Hematopoietic multipotent progenitor cell treated with erythropoietin and hydrocortisone succinate and interleukin-3 and kit ligand, for 17 days (in vitro differentiated cells): ENCODE measurements around the gene PVALEF.
"Not testable (repeated sequence)": the region's sequence is repeated elsewhere in the genome, so short reads cannot be mapped to it uniquely, and the experiment has no call there.

Source experiments
- DNase-seq: peaks from one replicate; pipeline ENCODE4 v3.0.0-alpha.2; 2015; ENCODE audit warnings: low spot score

Gene PVALEF

DNA sequence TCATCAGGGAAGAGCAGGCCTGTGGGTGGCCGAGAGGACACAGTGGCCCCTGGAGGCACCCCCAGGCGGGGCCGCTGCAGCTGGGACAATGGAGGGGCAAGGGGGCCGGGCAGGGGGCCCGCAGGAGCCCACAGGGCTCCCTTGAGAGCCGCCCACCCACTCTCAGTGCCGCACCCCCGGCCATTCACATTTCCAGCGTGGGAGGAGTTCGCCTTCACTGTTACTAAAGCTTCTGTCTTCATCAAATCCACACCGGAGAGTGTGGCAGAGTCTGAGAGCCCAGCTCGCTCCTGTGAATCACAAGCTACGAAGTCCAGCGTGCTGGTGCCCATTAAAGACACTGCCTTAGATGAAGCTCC is 20.9 kb upstream of the PVALEF start:
- DNase-seq: no peak

DNA sequence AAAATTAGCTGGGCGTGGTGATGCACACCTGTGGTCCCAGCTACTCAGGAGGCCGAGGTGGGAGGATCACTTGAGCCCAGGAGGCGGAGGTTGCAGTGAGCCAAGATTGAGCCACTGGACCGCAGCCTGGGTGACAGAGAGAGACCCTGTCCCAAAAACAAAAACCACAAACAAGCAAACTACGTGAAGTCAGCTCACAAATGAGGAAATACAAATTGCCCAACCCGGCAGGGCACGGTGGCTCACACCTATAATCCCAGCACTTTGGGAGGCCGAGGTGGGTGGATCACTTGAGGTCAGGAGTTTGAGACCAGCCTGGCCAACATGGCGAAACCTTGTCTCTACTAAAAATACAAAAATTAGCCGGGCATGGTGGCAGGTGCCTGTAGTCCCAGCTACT is 19.1 kb upstream of the PVALEF start:
- DNase-seq: not testable (repeated sequence)

DNA sequence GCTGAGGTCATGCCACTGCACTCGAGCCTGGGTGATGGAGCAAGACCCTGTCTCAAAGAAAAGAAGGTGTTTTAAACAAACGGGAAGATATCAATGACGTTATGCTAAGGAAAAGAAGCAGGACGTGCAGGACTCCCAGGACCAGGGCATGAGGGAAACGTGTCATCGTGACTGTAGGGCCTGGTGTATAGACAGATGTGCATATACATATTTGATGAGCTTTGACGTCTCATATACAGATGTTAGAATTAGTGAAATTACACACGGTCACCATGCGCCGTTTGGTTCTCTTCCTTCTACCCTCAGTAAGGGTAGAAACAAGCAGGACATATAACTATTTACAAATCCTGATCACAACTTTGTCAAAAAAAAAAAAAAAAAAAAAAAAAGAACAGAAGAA is 17.6 kb upstream of the PVALEF start:
- no peak for DNase-seq

DNA sequence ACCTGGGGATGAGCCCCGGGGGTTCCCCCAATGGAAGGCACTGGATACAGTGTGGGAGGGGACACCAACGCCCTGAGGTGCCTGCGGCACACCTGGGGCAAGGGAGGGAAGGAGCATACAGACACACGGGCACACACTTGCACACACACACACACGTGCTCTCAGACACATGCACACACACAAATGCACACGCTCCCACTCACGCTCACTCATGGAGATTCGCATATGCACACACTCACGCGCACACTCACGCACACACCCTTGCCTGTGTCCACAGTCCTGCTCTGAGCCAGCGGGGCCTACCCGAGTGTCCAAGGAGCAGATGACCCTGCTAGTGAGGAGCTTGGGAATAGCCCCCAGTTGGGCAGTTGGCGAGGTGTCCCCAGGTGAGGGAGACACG is 16.7 kb upstream of the PVALEF start:
- DNase-seq: no peak

DNA sequence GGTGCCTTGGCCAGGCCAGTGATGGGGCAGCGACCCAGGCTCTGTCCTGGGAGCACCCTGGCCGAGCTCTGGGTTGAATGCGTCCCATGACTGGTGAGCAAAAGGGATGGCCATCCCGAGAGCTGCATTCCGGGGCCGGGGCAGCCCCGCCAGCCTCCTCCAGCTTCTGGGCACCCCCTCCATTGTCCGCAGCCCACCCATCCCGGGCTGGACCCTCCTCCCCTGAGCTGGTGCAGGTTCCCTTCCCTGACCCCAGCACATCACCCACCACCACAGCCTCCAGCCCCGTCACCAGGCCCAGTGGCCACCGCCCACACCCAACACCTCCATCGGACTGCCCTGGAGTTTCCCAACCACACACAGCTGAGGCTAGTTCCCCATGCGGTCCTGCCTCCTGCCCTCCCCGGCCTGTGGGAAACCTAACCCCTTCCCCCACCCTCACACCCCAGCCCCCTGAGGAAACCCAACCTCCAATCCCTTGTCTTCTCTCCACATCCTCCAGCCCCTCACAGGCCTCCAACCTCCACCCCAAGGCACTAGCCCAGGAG is 16.2 kb upstream of the PVALEF start:
- DNase-seq: no peak

DNA sequence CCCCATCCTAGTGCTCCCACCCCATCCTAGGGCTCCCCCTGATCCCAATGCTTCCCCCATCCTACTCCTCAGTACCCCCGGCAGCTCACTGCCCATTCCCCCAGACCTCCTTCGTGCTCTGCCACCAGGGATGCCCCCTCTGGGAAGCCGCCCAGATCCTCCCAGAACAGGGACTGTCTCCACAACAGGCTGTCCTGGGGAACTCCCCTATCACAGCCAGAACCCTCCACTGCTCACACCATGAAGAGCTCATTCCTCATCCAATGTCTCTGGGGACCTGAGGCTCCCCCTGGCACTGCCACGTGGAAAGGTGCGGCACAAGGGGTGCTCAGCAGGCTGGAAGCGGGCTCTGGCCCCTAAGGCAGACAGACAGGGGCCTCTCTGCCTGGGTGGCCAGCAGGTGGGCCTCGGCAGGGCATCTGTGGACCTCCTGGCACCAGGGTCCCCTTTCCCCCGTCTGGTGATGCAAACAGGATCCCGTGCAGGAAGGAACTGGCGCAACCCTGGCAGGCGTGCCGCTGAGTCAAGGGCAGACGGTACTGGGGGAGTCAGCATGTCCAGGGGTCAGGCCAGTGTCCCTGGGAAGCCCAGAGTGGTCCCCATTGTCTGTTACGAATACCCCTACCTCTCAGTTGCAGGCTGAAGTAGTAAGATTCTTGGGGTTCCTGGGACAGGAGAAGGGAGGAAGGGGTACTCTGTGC is 14.8 kb upstream of the PVALEF start:
- DNase-seq: no peak

DNA sequence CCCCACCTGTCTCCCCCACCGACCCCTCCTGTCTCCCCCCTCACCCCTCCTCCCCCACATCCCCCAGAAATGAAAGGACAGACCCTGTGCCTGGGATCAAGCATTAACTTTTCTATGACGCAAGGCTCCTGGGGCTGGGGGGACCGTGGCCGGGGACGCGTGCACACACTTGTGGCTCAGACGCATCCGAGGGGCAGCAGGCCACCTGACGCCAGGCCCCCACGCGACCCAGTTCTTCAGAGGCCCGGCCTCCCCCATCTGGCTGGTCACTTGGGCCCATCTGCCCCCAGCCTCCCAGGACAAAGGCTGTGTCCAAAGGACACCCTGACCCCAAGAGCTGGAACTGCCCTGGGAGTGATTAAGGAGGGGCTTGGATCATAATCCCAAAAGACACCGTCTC is 14.0 kb upstream of the PVALEF start:
- no peak for DNase-seq

DNA sequence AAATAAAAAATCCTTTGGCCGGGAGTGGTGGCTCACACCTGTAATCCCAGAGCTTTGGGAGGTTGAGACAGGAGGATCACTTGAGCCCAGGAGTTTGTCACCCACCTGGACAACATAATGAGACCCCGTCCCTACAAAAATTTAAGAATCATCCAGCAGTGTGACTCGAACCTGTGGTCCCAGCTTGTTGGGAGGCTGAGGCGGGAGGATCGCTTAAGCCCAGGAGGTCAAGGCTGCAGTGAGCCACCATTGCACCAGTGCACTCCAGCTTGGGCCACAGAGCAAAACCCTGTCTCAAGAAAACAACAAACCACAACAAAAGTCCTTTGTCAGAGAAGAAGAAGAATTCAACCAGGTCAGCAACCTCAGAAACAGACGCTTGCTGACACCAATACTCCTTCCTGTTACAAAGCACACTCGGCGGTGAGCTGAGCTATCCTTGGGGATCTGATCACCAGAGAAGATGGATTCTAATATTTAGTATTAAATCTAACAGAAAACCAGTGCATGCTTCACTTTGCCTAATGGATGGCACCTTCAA is 12.9 kb upstream of the PVALEF start:
- no peak for DNase-seq

DNA sequence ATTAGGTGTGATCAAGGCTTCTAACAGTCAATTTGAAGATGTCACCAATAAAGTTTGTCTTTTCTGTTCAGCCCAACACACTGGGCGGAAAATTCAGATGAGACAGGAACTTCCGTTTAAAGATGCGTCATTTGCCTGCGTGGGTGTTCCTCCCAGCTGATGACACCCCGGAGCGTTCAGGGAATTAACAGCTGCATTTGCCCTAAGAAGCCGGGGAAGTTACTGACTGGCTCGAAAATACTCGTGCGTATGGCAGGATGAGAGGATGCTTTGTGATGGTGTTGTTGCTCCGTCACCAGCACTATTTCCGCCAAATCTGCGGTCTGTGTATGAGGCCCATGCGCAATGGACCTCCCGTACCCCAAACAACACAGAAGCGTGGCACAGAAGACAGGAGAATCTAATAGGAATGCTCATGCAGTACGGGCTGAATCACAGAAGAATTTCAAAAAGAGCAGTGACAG is 11.9 kb upstream of the PVALEF start:
- no peak for DNase-seq

DNA sequence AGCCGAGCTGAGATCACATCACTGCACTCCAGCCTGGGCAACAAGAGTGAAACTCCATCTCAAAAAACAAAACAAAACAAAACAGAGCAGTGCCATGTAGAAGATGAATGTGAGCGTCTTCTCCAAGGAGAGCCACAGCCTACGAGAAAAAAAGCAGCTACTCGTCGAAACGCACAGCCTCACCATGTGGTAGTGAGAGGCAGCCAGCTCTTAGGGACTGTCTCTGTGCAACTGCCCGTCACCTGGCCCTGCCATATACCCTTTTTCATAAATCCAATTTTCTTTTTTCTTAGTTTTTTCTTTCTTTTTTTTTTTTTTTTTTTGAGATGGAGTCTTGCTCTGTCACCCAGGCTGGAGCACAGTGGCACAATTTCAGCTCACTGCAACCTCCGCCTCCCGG is 11.3 kb upstream of the PVALEF start:
- not testable (repeated sequence) for DNase-seq

DNA sequence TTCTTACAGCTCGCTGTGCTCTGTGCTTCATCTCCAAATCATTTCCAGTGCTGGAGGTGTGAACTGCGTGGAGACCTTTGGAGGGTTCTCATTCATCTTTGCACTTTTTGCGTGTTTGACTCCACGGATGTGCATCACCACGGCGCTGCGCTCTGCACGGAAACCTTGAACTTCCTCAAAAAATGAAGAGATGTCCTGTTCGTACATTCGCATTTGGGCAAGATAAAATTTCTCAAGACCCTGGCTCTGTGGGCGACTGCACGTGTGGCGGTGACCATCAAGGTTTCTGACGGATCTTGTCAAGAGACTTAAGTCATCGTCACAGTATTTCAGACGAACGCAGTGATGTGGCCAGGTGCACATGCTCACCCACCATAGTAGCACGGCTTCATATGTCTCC is 10.3 kb upstream of the PVALEF start:
- DNase-seq: no peak

DNA sequence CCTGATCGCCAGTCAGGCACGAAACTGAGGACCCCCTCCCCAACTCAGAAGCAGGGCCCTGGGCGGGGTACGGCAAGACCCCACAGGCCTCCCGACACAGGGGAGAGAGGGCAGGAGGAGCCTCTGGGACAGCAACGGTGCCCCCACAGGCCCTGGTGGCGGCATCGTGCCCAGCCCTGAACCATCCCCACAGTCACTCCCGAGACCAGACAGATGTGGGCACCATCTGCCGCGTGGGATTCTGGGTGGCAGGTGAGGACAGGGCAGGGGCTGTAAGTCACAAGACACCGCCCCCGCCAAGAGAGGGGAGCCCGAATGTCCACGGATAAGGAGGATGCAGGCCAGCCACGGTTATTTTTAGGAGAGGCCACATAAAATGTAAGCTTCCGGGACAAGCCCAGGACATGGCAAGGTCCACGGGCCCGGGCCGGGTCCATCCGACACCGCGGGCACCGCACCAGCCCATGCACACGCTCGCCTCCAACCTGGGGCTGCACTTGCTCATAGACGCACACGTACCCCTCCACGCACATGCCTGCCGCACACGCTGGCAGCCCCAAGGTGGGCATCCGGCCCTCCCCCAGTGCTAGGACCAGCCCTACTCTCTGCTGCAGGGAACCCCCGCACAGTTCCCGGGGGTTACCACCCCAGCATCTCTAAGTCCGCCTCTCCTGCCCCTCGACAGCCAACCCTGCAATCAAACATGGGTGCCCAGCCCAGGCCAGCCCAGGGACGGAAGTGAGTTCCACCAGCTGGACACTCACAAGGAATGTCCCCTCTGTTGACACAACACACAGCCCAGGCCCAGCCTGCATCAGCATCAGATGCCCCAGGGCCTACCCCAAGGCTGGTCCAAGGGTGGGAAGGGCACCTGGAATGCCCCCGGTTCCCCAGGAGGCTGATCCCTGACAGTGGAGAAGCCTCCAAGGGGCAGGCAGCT is 8.2 kb upstream of the PVALEF start:
- DNase-seq: no peak

DNA sequence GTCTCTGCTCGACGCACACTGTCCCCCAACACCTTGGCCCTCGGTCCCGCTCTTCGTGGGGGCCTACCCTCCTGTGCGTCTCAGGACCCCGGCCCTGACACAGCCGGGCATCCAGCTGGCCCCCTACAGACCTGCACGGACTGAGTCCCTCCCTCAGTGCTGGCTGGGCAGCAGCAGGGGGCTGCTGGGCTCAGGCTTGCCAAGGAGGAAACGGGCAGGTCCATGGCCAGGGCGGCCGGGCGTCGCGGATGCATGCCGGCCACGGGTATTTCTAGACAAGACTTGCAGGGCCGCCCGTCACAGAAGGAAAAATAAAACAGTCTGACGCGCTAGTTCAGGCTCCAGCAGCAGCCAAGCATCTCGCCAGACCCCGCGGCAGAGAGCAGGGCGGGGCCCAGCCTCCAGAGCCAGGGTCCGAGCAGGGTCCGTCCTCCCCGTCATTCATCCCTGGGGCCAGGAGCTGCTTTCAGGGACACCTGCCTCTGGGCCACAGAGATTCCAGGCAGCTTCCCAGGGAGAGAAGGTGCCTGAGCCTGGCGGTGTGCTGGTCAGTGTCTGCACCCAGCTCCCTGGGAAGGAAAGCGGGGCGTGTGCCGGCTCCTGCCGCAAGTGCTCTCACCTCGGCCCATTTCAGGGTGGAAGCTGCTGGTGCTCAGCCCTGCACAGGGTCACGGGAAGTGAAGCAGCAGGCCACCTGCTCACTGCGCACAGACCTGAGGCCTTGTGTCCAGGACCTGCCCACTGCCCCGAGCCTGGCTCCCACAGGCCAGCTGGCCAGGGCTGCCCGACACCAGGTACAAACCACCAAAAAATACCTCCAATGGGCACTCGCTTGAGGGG is 7.2 kb upstream of the PVALEF start:
- DNase-seq: no peak

DNA sequence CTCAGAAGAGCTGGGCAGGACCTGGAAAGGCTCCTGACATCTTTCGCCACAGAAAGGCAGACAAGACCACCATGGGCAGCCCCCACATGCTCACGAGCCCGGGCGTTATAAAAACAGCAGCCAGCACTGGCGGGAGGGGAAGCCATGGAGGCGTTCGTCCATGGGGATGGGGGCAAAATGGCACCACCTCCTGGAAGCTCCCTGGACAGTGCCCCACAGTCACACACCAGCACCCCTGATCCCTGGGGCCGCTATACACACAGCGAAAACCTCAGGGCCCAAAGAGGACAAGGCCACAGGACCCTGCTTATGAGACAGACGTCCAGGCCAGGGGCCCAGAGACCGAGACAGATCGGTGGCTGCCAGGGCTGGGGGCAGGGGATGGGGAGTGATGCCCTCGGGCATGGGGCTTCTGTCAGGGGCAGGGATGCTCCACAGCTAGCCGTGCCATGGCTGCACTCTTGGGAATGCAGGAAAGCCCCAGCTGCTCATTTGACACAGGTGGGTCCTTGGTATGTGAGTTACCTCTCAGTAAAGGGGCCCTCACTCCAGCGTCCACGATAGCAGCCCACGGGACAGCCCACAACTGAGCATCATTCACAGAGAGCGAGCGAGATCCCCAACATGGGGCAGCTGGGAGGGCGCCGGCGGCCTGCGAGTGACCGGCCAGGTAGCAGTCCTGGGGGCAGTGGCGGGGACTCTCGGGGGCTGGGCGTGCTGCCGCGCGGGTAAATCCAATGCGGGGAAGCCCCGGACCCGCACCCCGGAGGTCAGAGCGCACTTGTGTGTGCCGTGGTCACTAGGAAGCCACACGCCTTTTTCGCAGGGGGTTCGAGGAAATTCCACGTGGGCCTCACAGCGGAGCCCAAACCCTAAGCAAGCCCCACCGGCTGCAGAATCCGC is 6.4 kb upstream of the PVALEF start:
- no peak for DNase-seq

DNA sequence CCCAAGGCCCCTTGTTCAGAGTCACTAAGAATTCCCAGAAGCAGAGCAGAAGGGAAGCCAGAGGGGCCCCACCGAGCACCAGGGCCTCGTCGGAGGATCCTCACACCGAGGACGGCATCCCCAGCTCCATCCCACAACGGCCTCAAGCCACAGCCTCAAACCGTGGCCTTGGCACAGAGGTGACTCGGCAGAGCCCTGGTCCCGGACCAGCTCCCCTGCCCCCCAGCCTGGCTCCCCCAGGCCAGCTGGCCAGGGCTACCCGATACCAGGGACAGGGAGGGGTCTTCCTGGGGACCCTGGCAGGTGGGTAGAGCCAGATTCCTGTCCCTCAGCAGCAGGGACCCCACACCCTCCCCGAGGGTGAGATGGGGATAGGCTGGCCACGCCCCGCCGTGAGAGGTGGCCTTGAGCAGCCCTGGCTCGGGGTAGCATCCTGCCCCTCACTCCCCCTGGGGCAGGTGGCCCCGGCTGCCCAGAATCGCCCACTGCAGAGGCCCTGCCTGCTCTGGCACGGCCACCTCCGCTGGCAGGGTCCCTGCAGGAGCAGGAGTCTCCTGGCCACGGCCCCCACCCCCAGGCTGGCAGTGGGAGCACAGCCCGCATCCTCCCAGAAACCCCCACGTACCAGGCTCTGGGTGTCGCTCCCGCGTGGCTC is 5.6 kb upstream of the PVALEF start:
- DNase-seq: no peak

DNA sequence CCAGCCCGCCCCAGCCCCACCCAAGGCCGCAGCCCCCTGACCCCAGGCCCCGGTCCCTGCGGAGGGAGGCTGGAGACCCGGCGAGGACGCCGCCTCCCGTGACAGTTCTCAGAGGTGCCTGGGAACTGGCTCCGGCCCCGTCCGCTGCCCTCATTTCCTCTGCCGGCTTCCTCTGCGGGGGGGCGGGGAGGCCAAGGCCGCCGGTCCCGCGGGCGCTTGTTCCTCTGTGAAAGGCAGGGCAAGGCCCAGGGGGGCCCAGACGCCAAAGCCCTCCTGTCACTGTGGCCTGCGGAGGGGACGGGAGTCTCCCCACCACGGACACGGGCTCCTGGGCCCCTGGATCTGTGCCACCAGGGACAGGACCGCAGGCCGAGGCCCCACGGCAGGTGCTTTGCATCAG is 5.0 kb upstream of the PVALEF start:
- DNase-seq: no peak

DNA sequence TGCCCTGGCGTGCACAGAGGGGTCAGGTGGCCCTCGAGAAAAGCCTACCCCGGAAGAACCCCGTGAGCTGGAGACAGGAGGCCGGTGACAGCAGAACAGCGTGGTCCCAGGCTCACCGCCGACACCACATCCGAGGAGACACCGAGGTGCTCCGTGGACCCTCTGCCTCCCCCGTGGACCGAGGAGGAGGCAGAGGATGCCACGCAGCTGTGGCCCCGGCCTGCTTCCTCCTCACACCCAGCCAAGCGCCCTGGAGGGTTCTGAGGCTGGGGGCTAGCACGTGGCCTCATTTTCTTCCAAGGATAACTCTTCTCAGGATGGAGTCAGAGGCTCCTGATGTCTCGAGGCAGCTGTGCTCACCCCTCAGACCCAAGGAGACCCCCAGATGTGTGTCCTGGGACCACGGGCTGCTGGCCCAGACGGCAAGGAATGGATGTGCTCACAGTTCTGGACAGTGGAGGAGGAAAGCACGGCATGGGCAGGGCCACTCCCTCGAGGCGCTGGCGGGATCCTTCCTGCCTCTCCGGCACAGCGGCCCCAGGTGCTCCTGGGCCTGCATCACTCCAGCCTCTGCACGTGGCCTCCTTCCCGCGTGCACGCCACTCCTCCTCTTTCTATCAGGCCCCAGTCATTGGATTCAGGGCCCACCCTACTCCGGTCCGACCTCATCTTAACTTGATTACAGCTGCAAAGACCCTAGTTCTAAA is 4.4 kb upstream of the PVALEF start:
- DNase-seq: no peak

DNA sequence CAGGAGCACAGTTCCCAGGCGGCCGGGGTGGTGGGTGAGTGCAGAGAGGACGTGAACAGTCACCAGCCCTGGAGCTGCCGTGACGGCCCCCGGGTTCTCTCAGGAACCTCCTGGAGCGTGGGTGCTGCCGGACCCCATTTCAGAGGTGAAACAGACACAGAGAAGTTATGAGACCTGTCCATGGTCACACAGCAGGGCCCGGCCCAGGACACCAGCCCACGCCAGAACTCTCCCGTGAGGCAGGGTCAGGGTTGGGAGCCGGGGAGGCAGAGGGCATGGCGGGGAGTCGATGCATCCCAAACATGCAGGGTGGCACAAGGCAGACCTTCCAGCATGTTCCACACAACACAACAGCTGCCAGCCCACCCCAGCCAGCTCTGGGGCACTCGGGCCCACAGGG is 3.8 kb upstream of the PVALEF start:
- no peak for DNase-seq

DNA sequence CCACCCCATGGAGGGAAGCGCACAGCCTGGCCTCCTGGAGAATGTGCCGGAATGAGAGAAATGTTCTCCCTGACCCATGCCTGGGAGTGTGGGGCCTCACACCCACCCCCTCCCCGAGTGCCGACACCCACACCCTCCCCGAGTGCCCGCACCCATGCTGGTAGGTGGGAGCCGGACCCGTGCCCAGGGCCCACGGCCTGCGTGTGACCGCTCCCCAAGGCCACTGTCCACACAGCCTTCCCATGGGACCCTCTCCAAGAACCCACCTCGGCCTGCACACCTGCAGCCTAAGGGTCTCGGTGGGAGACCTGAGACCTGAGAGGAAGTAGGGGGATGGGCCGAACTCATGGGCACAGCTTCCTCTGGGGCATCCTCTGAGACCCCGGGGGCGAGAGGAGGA is 3.3 kb upstream of the PVALEF start:
- no peak for DNase-seq

DNA sequence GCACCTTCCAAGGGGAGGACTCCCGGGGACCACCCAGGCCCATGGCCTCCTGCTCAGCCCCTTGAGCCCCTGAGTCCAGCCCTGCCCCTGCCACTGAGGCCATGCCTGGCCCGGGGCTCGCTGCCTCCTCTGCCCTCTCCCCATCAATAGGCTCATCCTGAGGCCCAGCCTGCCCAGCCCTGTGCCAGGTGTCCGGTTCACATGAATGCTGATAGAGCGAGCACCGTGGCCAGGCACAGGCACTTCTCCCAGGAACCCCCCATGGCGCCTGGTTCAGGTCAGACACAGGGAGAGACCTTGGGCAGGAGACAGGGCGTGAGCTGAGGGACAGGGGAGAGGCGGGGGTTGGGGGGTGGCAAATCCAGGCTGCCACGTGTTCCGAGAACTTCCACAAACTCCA is 2.8 kb upstream of the PVALEF start:
- no peak for DNase-seq
